Uterus (tissue), 2 donors: ENCODE results near the gene SCN8A.

Experiments used
- CTCF ChIP-seq, 4 experiments: fragments of 200-600 bp in 2 of 4; fragments of 450-650 bp in 2 of 4; sonication (generic) in 2 of 4; IDR thresholded peaks; one replicate each; pipeline ENCODE4 v1.5.1; 2016 to 2019; ENCODE audit warnings: antibody characterized with exemption in 4 of 4, mild to moderate bottlenecking in 2 of 4, moderate library complexity in 1 of 4
- POLR2A ChIP-seq, 2 donors: fragments of 450-650 bp; IDR thresholded peaks; one replicate each; pipeline ENCODE4 v1.6.1; 2016; ENCODE audit warnings: antibody characterized with exemption in 2 of 2, mild to moderate bottlenecking in 1 of 2, moderate library complexity in 1 of 2

GRCh38 chr12:51749986-51750317, 158.9 kb downstream of the SCN8A start:
- TF ChIP-seq CTCF (IDR thresholded peaks at IDR 0.05) (no peak), POLR2A (IDR thresholded peaks at IDR 0.05) (no peak)
